A673 (cell line): ENCODE results near the gene CCDC157. TPM values are rescaled to one million over a fixed set of nuclear protein-coding genes. Genes with fewer than 3 reads are reported as not detected.

Source experiments
- BruUV-seq: library from RNA; stranded (reverse); fragments of 400-500 nt; replicated peaks from 2 replicates; lab custom pipeline; 2021; lab: Mats Ljungman, UMichigan
- CTCF ChIA-PET: fragments of 300-600 bp; sonication (Branson Sonifier 250); formaldehyde crosslinking; loops from one replicate; lab custom pipeline; 2022; ENCODE audit warnings: antibody characterized with exemption; lab: Charles Lee
- POLR2A ChIA-PET: fragments of 300-600 bp; sonication (Branson Sonifier 250); formaldehyde crosslinking; loops from one replicate; lab custom pipeline; 2022; ENCODE audit warnings: antibody characterized with exemption; ENCODE audit not compliant: low non-redundant PET; lab: Charles Lee
- DNase-seq: peaks from one replicate; pipeline ENCODE4 v3.0.0-alpha.2; 2015; ENCODE audit warnings: low spot score
- H3K27ac ChIP-seq: fragments of 200-600 bp; sonication (generic); 2 replicates; pipeline ENCODE4 v1.5.1; 2016; ENCODE audit warnings: mixed run types, low read depth, mild to moderate bottlenecking, mixed read lengths, antibody characterized with exemption, low read length; ENCODE audit not compliant: poor library complexity, severe bottlenecking
- H3K27me3 ChIP-seq: fragments of 200-600 bp; sonication (generic); replicated peaks from 2 replicates; pipeline ENCODE4 v1.6.1; 2017; ENCODE audit warnings: mixed run types, low read depth, mild to moderate bottlenecking, mixed read lengths, antibody characterized with exemption, low read length; ENCODE audit not compliant: insufficient read depth, poor library complexity
- H3K36me3 ChIP-seq: fragments of 200-600 bp; sonication (generic); 2 replicates; pipeline ENCODE4 v1.6.1; 2016; ENCODE audit warnings: mixed run types, mild to moderate bottlenecking, mixed read lengths, antibody characterized with exemption, low read length; ENCODE audit not compliant: insufficient read depth, poor library complexity, severe bottlenecking
- H3K4me1 ChIP-seq: fragments of 200-600 bp; sonication (generic); 2 replicates; pipeline ENCODE4 v1.6.1; 2017; ENCODE audit warnings: mixed run types, mild to moderate bottlenecking, mixed read lengths, antibody characterized with exemption, low read length; ENCODE audit not compliant: insufficient read depth, poor library complexity, severe bottlenecking
- H3K4me3 ChIP-seq: fragments of 200-600 bp; sonication (generic); 2 replicates; pipeline ENCODE4 v1.5.1; 2016; ENCODE audit warnings: low read depth, mixed run types, mild to moderate bottlenecking, mixed read lengths, low read length; ENCODE audit not compliant: poor library complexity, severe bottlenecking
- H3K9me3 ChIP-seq: fragments of 200-600 bp; sonication (generic); 2 replicates; pipeline ENCODE4 v1.6.1; 2016; ENCODE audit warnings: mixed run types, low read depth, mild to moderate bottlenecking, mixed read lengths, antibody characterized with exemption, low read length; ENCODE audit not compliant: poor library complexity, severe bottlenecking
- CTCF ChIP-seq: fragments of 300-800, 200-600 bp; sonication (generic); conservative IDR thresholded peaks from 2 replicates; pipeline ENCODE4 v1.5.1; 2017; ENCODE audit warnings: low read depth, mild to moderate bottlenecking, antibody characterized with exemption, low read length, moderate library complexity, mixed read lengths
- EZH2 ChIP-seq: fragments of 200-600 bp; sonication (generic); IDR thresholded peaks from 2 replicates; pipeline ENCODE4 v1.6.1; 2017; ENCODE audit warnings: borderline replicate concordance, low read depth, mild to moderate bottlenecking, mixed read lengths, antibody characterized with exemption, low read length; ENCODE audit not compliant: poor library complexity, severe bottlenecking
- intact Hi-C: fragments of 100-400 bp; cut with micrococcal nuclease; formaldehyde crosslinking; loops from one replicate; pipeline ENCODE4 v1.10.0; 2022; ENCODE audit not compliant: unreplicated experiment
- total RNA-seq: library from RNA; stranded (reverse); gene quantifications from 2 replicates; pipeline ENCODE4 v1.2.3, GENCODE V29; 2021

CCDC157 gene
- total RNA-seq, 1 experiment from 2014 or later = 5.7 TPM

DNA sequence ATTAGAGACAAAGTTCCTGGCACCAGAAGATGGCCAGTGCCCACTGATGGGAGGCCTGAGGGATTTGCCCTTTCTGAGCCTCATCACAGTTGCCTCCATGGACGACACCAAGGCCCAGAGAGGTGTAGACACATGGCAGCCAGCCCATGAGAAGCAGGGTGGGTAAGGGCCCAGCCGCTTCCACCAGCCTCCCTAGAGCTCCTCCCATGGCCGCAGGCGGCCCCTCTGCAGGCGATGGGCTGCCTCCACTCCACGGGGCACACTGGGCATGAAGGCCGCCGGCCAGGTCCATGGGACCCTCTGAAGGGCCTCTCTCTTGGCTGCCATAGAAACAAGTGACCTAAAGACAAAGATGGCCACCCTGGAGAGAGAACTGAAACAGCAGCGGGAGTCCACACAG is 14.5 kb downstream of the CCDC157 start:
- H3K27me3 ChIP-seq = no peaks in the 10 kb centered on the region
- TF ChIP-seq EZH2 = no peak
- no peak for TF ChIP-seq CTCF
- BruUV-seq = no TSS peak
- H3K9me3 ChIP-seq = no peaks in the 10 kb centered on the region
- CTCF ChIA-PET = no interaction called here
- H3K4me1 ChIP-seq = no peaks in the 10 kb centered on the region
- POLR2A ChIA-PET = no interaction called here
- no peak for DNase-seq
- intact Hi-C loops = no loop called here
- H3K36me3 ChIP-seq = no peaks in the 10 kb centered on the region
- H3K27ac ChIP-seq = no peak overlapping the region
- no peak overlapping the region for H3K4me3 ChIP-seq

GRCh38 chr22:30371981-30372380 is 15.2 kb downstream of the CCDC157 start:
- no peaks in the 10 kb centered on the region for H3K9me3 ChIP-seq
- H3K4me3 ChIP-seq = no peak overlapping the region
- DNase-seq = no peak
- no peaks in the 10 kb centered on the region for H3K4me1 ChIP-seq
- POLR2A ChIA-PET = no interaction called here
- CTCF ChIA-PET = no interaction called here
- no peak overlapping the region for H3K27ac ChIP-seq
- H3K36me3 ChIP-seq = no peaks in the 10 kb centered on the region
- TF ChIP-seq CTCF (no peak), EZH2 (no peak)
- no peaks in the 10 kb centered on the region for H3K27me3 ChIP-seq
- intact Hi-C loops = no loop called here
- no TSS peak for BruUV-seq

- Histone ChIP-seq H3K36me3 (no peaks in the 10 kb centered on the region), H3K9me3 (no peaks in the 10 kb centered on the region), H3K4me3 (no peak overlapping the region), H3K27ac (no peak overlapping the region), H3K27me3 (no peaks in the 10 kb centered on the region), H3K4me1 (no peaks in the 10 kb centered on the region)
- CTCF ChIA-PET = no interaction called here
- TF ChIP-seq CTCF = no peak
- TF ChIP-seq EZH2 = no peak
- DNase-seq = no peak
- intact Hi-C loops = no loop called here
- POLR2A ChIA-PET = no interaction called here
- BruUV-seq = no TSS peak
Measured at GRCh38 chr22:30372915-30373314, 16.1 kb downstream of the CCDC157 start.
